Measurements from ENCODE around the gene OR9A2. TPM values are rescaled to one million over a fixed set of nuclear protein-coding genes. Genes with fewer than 3 reads are reported as not detected.

OR9A2 gene, protein sequence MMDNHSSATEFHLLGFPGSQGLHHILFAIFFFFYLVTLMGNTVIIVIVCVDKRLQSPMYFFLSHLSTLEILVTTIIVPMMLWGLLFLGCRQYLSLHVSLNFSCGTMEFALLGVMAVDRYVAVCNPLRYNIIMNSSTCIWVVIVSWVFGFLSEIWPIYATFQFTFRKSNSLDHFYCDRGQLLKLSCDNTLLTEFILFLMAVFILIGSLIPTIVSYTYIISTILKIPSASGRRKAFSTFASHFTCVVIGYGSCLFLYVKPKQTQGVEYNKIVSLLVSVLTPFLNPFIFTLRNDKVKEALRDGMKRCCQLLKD
- 0.26 TPM in 1 of 2 replicates, not detected in the other for total RNA-seq

- H3K4me3 ChIP-seq (ENCODE audit: low read depth, low read length) = no peak within 1 kb of the TSS
- TF ChIP-seq, protein P1, sequence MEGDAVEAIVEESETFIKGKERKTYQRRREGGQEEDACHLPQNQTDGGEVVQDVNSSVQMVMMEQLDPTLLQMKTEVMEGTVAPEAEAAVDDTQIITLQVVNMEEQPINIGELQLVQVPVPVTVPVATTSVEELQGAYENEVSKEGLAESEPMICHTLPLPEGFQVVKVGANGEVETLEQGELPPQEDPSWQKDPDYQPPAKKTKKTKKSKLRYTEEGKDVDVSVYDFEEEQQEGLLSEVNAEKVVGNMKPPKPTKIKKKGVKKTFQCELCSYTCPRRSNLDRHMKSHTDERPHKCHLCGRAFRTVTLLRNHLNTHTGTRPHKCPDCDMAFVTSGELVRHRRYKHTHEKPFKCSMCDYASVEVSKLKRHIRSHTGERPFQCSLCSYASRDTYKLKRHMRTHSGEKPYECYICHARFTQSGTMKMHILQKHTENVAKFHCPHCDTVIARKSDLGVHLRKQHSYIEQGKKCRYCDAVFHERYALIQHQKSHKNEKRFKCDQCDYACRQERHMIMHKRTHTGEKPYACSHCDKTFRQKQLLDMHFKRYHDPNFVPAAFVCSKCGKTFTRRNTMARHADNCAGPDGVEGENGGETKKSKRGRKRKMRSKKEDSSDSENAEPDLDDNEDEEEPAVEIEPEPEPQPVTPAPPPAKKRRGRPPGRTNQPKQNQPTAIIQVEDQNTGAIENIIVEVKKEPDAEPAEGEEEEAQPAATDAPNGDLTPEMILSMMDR (IDR thresholded peaks at IDR 0.05; ENCODE audit: insufficient read depth, low read length, severe bottlenecking) = no peak
- no peaks in the 10 kb centered on the region for H3K36me3 ChIP-seq (ENCODE audit: control insufficient read depth, insufficient read depth, low read length)
- no peak for DNase-seq (ENCODE audit: low read depth)
- no peak for FAIRE-seq
- no peaks in the 10 kb centered on the region for H3K27me3 ChIP-seq (ENCODE audit: control insufficient read depth, insufficient read depth, low read length)
Observed at GRCh38 chr7:143027032-143027431, at the start of gene OR9A2. TSS of gene OR9A2 (minus strand) at chr7:143027132. CDS start at chr7:143027132, 0 bp downstream.

DNA sequence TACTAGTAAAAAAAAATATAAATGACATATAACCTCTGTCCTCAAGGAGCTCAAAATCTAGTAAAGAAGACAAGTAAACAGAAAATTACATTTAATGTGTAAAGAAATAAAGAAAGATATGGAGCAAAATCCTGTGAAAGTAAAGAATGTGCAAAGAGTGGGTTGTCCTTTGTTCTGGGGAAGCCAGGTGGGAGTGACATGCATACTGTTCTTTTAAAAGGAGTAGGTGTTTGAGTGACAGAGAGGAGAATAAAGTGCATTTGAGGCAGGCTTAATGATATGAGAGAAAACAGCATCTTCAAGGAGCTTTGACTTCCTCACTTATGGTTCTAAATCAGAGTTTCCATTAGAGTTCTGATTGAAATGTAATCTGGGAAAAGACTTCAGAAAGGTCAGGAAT is 47.2 kb upstream of the OR9A2 start:
- TF ChIP-seq, protein P1 (IDR thresholded peaks at IDR 0.05; ENCODE audit: insufficient read depth, low read length, severe bottlenecking) = no peak
- no peaks in the 10 kb centered on the region for H3K27me3 ChIP-seq (ENCODE audit: control insufficient read depth, insufficient read depth, low read length)
- no peak overlapping the region for H3K4me3 ChIP-seq (ENCODE audit: low read depth, low read length)
- DNase-seq (ENCODE audit: low read depth) (no peak), FAIRE-seq (no peak)
- no peaks in the 10 kb centered on the region for H3K36me3 ChIP-seq (ENCODE audit: control insufficient read depth, insufficient read depth, low read length)

- Histone ChIP-seq H3K4me3 (ENCODE audit: low read depth, low read length) (no peak overlapping the region), H3K27me3 (ENCODE audit: control insufficient read depth, insufficient read depth, low read length) (no peaks in the 10 kb centered on the region), H3K36me3 (ENCODE audit: control insufficient read depth, insufficient read depth, low read length) (no peaks in the 10 kb centered on the region)
- FAIRE-seq = no peak
- no peak for DNase-seq (ENCODE audit: low read depth)
- TF ChIP-seq, protein P1 (IDR thresholded peaks at IDR 0.05; ENCODE audit: insufficient read depth, low read length, severe bottlenecking) = no peak
Observed at GRCh38 chr7:143073556-143073955, 46.6 kb upstream of the OR9A2 start.

DNA sequence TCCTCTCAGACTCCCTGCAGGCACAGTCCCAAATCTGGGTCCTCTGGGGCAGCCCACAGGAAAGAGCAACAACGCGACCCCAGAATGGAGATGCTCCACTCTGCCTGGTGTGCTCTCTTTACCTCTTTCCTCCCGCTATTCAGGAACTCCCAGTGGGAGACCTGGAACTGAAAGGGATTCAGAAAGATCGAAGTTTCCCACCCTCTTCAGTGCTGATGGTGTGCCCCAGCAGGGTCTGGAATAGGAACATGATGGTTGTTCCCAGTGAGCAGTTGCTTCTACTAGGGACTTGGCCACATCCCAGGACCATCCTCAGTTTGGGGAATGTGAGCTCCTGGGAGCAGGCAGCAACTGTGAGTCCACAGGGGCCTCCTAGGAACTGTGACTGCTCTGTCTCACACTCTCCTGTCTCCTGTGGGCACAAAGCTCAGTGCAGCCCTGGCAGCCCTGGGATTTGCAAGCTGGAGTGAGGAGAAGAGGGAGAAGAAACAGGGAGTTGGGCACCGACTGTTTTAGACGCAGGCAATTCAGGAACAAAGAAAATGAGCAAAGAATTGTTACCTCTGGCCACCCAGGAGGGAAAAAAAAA is 43.1 kb upstream of the OR9A2 start:
- DNase-seq (ENCODE audit: low read depth) = no peak
- Histone ChIP-seq H3K36me3 (ENCODE audit: control insufficient read depth, insufficient read depth, low read length) (no peaks in the 10 kb centered on the region), H3K4me3 (ENCODE audit: low read depth, low read length) (no peak overlapping the region), H3K27me3 (ENCODE audit: control insufficient read depth, insufficient read depth, low read length) (no peaks in the 10 kb centered on the region)
- no peak for FAIRE-seq
- TF ChIP-seq, protein P1 (IDR thresholded peaks at IDR 0.05; ENCODE audit: insufficient read depth, low read length, severe bottlenecking) = no peak

- H3K36me3 ChIP-seq (ENCODE audit: control insufficient read depth, insufficient read depth, low read length) = no peaks in the 10 kb centered on the region
- TF ChIP-seq, protein P1 (IDR thresholded peaks at IDR 0.05; ENCODE audit: insufficient read depth, low read length, severe bottlenecking) = no peak
- no peak overlapping the region for H3K4me3 ChIP-seq (ENCODE audit: low read depth, low read length)
- DNase-seq (ENCODE audit: low read depth) (no peak), FAIRE-seq (no peak)
- H3K27me3 ChIP-seq (ENCODE audit: control insufficient read depth, insufficient read depth, low read length) = no peaks in the 10 kb centered on the region
Observed at GRCh38 chr7:143068446-143068845, 41.5 kb upstream of the OR9A2 start.

Data from bronchial epithelial cell (primary cell).